Measurements from ENCODE around the gene BCORL1. TPM values are rescaled to one million over a fixed set of nuclear protein-coding genes. Genes with fewer than 3 reads are reported as not detected.

The BCORL1 gene
- total RNA-seq, 1 donor from 2014 or later, result 40.9 TPM

DNA sequence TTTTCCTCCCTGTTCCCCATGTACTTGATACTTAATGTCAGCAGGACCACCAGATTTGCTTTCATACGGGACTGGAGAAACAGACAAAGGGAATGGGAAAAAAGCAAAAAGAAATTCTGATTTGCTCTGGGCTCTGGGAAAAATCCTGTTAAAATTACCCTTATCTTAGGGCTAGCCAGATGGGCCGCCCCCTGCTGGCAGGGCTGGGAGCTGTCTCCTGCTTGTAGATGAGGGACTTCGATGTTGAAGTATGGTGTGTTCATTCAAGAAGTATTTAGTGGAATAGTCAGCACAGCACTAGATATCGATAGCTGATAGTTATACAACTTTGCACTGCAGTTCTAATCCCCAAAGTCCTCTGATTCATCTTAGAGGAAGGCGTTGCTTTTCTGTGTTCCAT lies 45.8 kb downstream of the BCORL1 start:
- no peaks in the 10 kb centered on the region for H3K27me3 Mint-ChIP-seq
- no peak overlapping the region for H3K27ac Mint-ChIP-seq
- no peak overlapping the region for H3K4me3 Mint-ChIP-seq (ENCODE audit: low read depth)
- no peak for DNase-seq (ENCODE audit: low spot score, unreplicated experiment)
- H3K4me1 Mint-ChIP-seq (ENCODE audit: low read depth), result peaks cover 5% of the 10 kb centered on the region
- TF ChIP-seq, protein P1, sequence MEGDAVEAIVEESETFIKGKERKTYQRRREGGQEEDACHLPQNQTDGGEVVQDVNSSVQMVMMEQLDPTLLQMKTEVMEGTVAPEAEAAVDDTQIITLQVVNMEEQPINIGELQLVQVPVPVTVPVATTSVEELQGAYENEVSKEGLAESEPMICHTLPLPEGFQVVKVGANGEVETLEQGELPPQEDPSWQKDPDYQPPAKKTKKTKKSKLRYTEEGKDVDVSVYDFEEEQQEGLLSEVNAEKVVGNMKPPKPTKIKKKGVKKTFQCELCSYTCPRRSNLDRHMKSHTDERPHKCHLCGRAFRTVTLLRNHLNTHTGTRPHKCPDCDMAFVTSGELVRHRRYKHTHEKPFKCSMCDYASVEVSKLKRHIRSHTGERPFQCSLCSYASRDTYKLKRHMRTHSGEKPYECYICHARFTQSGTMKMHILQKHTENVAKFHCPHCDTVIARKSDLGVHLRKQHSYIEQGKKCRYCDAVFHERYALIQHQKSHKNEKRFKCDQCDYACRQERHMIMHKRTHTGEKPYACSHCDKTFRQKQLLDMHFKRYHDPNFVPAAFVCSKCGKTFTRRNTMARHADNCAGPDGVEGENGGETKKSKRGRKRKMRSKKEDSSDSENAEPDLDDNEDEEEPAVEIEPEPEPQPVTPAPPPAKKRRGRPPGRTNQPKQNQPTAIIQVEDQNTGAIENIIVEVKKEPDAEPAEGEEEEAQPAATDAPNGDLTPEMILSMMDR (IDR thresholded peaks at IDR 0.05; ENCODE audit: unreplicated experiment), result peak; percentile 65
- H3K9me3 Mint-ChIP-seq (ENCODE audit: low read depth), result peaks cover 4% of the 10 kb centered on the region
- H3K36me3 Mint-ChIP-seq (ENCODE audit: insufficient read depth), result peaks cover 18% of the 10 kb centered on the region

DNA sequence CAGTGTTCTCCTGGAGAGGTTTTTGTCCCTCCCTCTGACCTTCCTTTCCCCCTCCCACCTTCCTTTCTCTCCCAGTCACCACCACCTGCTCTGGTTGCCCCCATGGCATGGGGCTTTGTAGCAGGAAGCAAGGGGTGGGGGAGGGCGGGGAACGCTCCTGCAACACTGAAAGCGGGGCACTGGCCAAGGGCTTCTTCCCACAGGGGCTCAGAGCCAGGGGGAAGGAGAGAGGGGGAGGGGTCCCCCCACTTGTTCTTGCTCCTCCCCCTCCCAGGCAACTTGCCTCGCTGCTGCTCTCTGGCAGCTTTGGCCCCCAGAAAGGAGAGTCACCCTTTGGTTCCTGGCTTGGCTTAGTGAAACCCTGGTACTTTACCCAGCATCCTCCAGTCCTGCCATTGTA lies 48.4 kb downstream of the BCORL1 start:
- DNase-seq (ENCODE audit: low spot score, unreplicated experiment), result no peak
- H3K27me3 Mint-ChIP-seq, result no peaks in the 10 kb centered on the region
- H3K36me3 Mint-ChIP-seq (ENCODE audit: insufficient read depth), result peaks cover 15% of the 10 kb centered on the region

DNA sequence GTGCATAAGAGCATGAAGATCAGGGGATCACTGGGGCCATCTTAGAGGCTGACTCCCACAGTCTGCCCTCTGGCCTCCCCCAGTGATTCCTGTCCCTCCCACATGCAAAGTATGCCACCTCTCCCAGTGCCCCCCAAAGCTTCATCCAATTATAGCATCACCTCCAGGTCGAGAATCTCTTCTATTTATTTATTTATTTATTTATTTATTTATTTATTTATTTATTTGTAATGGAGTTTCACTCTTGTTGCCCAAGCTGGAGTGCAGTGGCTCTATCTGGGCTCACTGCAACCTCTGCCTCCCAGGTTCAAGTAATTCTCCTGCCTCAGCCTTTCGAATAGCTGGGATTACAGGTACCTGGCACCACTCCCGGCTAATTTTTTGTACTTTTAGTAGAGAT lies 50.1 kb downstream of the BCORL1 start:
- peak overlapping the region; percentile 24 for H3K27ac Mint-ChIP-seq
- DNase-seq (ENCODE audit: low spot score, unreplicated experiment), result no peak
- TF ChIP-seq, protein P1 (IDR thresholded peaks at IDR 0.05; ENCODE audit: unreplicated experiment), result no peak
- H3K27me3 Mint-ChIP-seq, result no peaks in the 10 kb centered on the region
- peaks cover 10% of the 10 kb centered on the region for H3K36me3 Mint-ChIP-seq (ENCODE audit: insufficient read depth)
- H3K9me3 Mint-ChIP-seq (ENCODE audit: low read depth), result peaks cover 7% of the 10 kb centered on the region
- no peaks in the 10 kb centered on the region for H3K4me1 Mint-ChIP-seq (ENCODE audit: low read depth)
- H3K4me3 Mint-ChIP-seq (ENCODE audit: low read depth), result no peak overlapping the region

More for the DNA sequence above, 48.4 kb downstream of the BCORL1 start:
- H3K27ac Mint-ChIP-seq, result no peak overlapping the region
- TF ChIP-seq, protein P1 (IDR thresholded peaks at IDR 0.05; ENCODE audit: unreplicated experiment), result no peak
- no peak overlapping the region for H3K4me3 Mint-ChIP-seq (ENCODE audit: low read depth)
- H3K4me1 Mint-ChIP-seq (ENCODE audit: low read depth), result peaks cover 5% of the 10 kb centered on the region
- peaks cover 7% of the 10 kb centered on the region for H3K9me3 Mint-ChIP-seq (ENCODE audit: low read depth)

DNA sequence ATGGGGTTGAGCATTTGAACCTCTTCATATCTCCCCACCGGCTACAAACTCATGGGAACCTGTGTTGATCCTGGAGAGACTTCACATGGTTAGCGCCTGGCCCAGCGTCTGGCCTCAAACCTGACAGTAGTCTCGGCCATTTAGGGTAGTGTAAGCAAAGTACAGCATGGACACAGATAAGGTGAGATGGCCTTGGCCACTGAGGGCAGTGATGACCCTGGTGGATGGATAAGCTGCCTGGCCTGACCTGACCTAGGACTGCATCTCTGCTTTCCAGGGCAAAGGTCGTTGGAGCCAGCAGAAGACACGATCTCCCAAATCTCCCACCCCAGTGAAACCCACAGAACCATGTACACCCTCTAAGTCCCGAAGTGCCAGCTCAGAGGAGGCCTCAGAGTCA lies 51.7 kb downstream of the BCORL1 start:
- Mint-ChIP-seq H3K36me3 (ENCODE audit: insufficient read depth) (peaks cover 8% of the 10 kb centered on the region), H3K27ac (no peak overlapping the region), H3K9me3 (ENCODE audit: low read depth) (peaks cover 7% of the 10 kb centered on the region), H3K4me3 (ENCODE audit: low read depth) (no peak overlapping the region), H3K27me3 (no peaks in the 10 kb centered on the region), H3K4me1 (ENCODE audit: low read depth) (no peaks in the 10 kb centered on the region)
- DNase-seq (ENCODE audit: low spot score, unreplicated experiment), result no peak
- TF ChIP-seq, protein P1 (IDR thresholded peaks at IDR 0.05; ENCODE audit: unreplicated experiment), result no peak

DNA sequence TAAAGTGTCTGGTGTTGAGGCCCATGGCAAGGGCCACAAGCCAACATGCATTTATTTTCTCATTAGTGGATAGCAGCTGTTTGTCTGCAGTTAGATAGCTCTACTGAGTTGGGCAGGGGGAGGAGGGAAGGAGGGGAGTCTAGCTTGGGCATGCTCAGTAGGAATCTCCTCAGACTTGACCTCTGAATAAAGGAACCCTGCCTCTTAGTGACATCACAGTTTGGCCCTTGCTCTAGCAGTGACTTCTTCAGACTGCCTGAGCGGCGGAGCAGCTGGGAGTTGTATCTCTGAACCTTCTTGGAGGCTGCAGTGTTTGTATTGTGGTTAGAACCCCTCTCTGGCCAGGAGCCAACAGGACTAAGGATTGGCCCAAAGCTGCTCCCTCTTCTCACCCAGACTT lies 57.4 kb downstream of the BCORL1 start:
- no peaks in the 10 kb centered on the region for H3K4me1 Mint-ChIP-seq (ENCODE audit: low read depth)
- peaks cover 8% of the 10 kb centered on the region for H3K36me3 Mint-ChIP-seq (ENCODE audit: insufficient read depth)
- TF ChIP-seq, protein P1 (IDR thresholded peaks at IDR 0.05; ENCODE audit: unreplicated experiment), result no peak
- H3K4me3 Mint-ChIP-seq (ENCODE audit: low read depth), result no peak overlapping the region
- no peak for DNase-seq (ENCODE audit: low spot score, unreplicated experiment)
- no peaks in the 10 kb centered on the region for H3K9me3 Mint-ChIP-seq (ENCODE audit: low read depth)
- no peaks in the 10 kb centered on the region for H3K27me3 Mint-ChIP-seq
- no peak overlapping the region for H3K27ac Mint-ChIP-seq
